Naive B cell (primary cell): ENCODE results near the gene OGDH. TPM values are rescaled to one million over a fixed set of nuclear protein-coding genes. Genes with fewer than 3 reads are reported as not detected.
"Not testable (repeated sequence)": the region's sequence is repeated elsewhere in the genome, so short reads cannot be mapped to it uniquely, and the experiment has no call there.

Experiments
- ATAC-seq, 2 donors: fragments of 150-1000 bp; cut with Tn5 transposase; 2 replicates each; pipeline ENCODE4 v1.10.0; 2021; ENCODE audit warnings: low read depth in 2 of 2, mild to moderate bottlenecking in 2 of 2, moderate library complexity in 2 of 2
- DNase-seq: peaks from one replicate; pipeline ENCODE4 v3.0.0; 2022
- H3K27ac Mint-ChIP-seq, 6 donors: one replicate each; pipeline ENCODE4 v1.8.0; 2020 to 2022; ENCODE audit warnings: mild to moderate bottlenecking in 6 of 6, mixed read lengths in 6 of 6, moderate library complexity in 5 of 6, inconsistent platforms in 2 of 6
- H3K27me3 Mint-ChIP-seq, 3 donors: one replicate each; pipeline ENCODE4 v1.8.0; 2021 to 2022; ENCODE audit warnings: mixed read lengths in 3 of 3, mild to moderate bottlenecking in 1 of 3
- H3K36me3 Mint-ChIP-seq, 2 donors: one replicate each; pipeline ENCODE4 v1.8.0; 2020 to 2022; ENCODE audit warnings: mixed read lengths in 2 of 2, inconsistent platforms in 1 of 2, mild to moderate bottlenecking in 1 of 2
- H3K4me1 Mint-ChIP-seq, 3 donors: one replicate each; pipeline ENCODE4 v1.8.0; 2020 to 2022; ENCODE audit warnings: mixed read lengths in 3 of 3, inconsistent platforms in 1 of 3, mild to moderate bottlenecking in 1 of 3, moderate library complexity in 1 of 3
- H3K4me3 Mint-ChIP-seq, 8 donors: one replicate each; pipeline ENCODE4 v1.8.0; 2020 to 2022; ENCODE audit warnings: mild to moderate bottlenecking in 8 of 8, mixed read lengths in 8 of 8, moderate library complexity in 8 of 8, inconsistent platforms in 2 of 8
- H3K9me3 Mint-ChIP-seq, 7 donors: one replicate each; pipeline ENCODE4 v1.8.0; 2020 to 2022; ENCODE audit warnings: mixed read lengths in 7 of 7, mild to moderate bottlenecking in 5 of 7, inconsistent platforms in 2 of 7, moderate library complexity in 1 of 7
- polyA plus RNA-seq, 6 donors: library from polyadenylated mRNA; unstranded; fragments of 300-500 nt; fragmentation: Illumina TruSeq; gene quantifications; one replicate each; pipeline ENCODE4 v1.2.3, GENCODE V29; 2021; ENCODE audit warnings: low read depth in 6 of 6

OGDH gene
- polyA plus RNA-seq, 6 donors from 2014 or later: 9.5 to 21.6 (median 20.1) TPM

DNA sequence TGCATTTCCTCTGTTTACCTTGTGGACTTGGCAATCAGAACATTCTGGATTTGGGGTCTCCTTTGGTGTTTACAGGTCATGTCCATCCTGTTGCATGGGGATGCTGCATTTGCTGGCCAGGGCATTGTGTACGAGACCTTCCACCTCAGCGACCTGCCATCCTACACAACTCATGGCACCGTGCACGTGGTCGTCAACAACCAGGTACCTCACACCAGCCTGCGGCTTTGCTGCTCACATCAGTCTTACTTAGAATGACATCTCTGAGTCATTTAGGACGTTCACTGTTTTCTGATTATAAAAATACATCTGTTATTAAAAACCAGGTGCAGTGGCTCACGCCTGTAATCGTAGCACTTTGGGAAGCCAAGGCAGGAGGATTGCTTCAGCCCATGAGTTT lies 75.2 kb downstream of the OGDH start:
- DNase-seq (no peak), ATAC-seq (no peak)
- no peak overlapping the region for H3K4me3 Mint-ChIP-seq
- peaks cover 11 to 21% of the 10 kb centered on the region in 2 donors for H3K36me3 Mint-ChIP-seq
- H3K27ac Mint-ChIP-seq: peak overlapping the region in 1 of 6 donors; percentile 76
- H3K27me3 Mint-ChIP-seq: no peaks in the 10 kb centered on the region
- H3K4me1 Mint-ChIP-seq: no peaks in the 10 kb centered on the region
- H3K9me3 Mint-ChIP-seq: no peaks in the 10 kb centered on the region

DNA sequence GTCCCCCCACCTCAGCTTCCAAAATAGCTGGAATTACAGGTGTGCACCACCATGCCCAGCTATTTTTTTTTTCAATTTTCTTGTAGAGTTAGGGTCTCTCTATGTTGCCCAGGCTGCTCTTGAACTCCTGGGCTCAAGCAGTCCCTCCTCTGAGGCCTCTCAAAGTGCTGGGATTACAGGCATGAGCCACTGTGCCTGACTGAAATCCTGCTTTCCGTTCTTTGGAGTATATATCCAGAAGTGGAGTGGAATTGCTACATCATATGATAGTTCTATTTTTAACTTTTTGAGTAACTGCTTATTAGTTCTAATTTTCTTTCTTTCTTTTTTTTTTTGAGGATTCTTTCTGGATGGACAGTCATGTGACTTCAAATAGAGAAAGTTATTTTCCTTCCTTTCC lies 79.3 kb downstream of the OGDH start:
- Mint-ChIP-seq H3K9me3 (no peaks in the 10 kb centered on the region), H3K4me3 (no peak overlapping the region), H3K4me1 (no peaks in the 10 kb centered on the region), H3K27me3 (no peaks in the 10 kb centered on the region), H3K27ac (no peak overlapping the region), H3K36me3 (peaks cover 5 to 7% of the 10 kb centered on the region in 2 donors)
- ATAC-seq: no peak
- DNase-seq: no peak

GRCh38 chr7:44689427-44689826 lies 83.0 kb downstream of the OGDH start:
- DNase-seq (no peak), ATAC-seq (no peak)
- Mint-ChIP-seq H3K27ac (peak overlapping the region in 1 of 6 donors; percentile 39), H3K27me3 (no peaks in the 10 kb centered on the region), H3K36me3 (peaks cover 12 to 14% of the 10 kb centered on the region in 2 donors), H3K9me3 (no peaks in the 10 kb centered on the region), H3K4me1 (peaks cover 0 to under 1% (median 0%) of the 10 kb centered on the region in 3 donors), H3K4me3 (no peak overlapping the region)

GRCh38 chr7:44693641-44694313 lies 87.3 kb downstream of the OGDH start:
- peak overlapping the region in 1 of 8 donors; percentile 29 for H3K4me3 Mint-ChIP-seq
- H3K27me3 Mint-ChIP-seq: no peaks in the 10 kb centered on the region
- peaks cover 17 to 27% of the 10 kb centered on the region in 2 donors for H3K36me3 Mint-ChIP-seq
- H3K27ac Mint-ChIP-seq: peak overlapping the region in 3 of 6 donors; percentile 50 to 69 (median 65)
- no peak for DNase-seq
- no peak for ATAC-seq
- no peaks in the 10 kb centered on the region for H3K9me3 Mint-ChIP-seq
- H3K4me1 Mint-ChIP-seq: peaks cover 0 to 4% (median 0%) of the 10 kb centered on the region in 3 donors

DNA sequence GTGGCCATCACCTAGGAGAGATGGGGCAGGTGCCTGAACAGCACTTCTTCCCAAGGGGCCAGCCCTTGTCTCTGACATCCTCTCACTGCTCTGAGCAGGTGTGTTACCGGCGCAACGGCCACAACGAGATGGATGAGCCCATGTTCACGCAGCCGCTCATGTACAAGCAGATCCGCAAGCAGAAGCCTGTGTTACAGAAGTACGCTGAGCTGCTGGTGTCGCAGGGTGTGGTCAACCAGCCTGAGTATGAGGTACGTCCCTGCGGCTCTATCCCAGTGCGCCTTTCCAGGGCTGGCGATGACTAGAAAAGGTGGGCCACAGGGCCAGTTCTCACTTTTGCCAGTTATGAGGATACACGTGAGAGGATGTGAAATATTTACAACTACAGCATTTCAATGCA lies 87.9 kb downstream of the OGDH start:
- peak overlapping the region in 1 of 6 donors; percentile 50 for H3K27ac Mint-ChIP-seq
- H3K27me3 Mint-ChIP-seq: no peaks in the 10 kb centered on the region
- no peak overlapping the region for H3K4me3 Mint-ChIP-seq
- H3K36me3 Mint-ChIP-seq: peaks cover 17 to 26% of the 10 kb centered on the region in 2 donors
- H3K9me3 Mint-ChIP-seq: no peaks in the 10 kb centered on the region
- peaks cover 0 to 4% (median 0%) of the 10 kb centered on the region in 3 donors for H3K4me1 Mint-ChIP-seq
- DNase-seq (no peak), ATAC-seq (no peak)

GRCh38 chr7:44694766-44695165 lies 88.3 kb downstream of the OGDH start:
- ATAC-seq (no peak), DNase-seq (no peak)
- H3K27ac Mint-ChIP-seq: peak overlapping the region in 1 of 6 donors; percentile 82
- no peaks in the 10 kb centered on the region for H3K27me3 Mint-ChIP-seq
- H3K9me3 Mint-ChIP-seq: peaks cover 0 to 3% (median 0%) of the 10 kb centered on the region in 7 donors
- H3K36me3 Mint-ChIP-seq: peaks cover 17 to 24% of the 10 kb centered on the region in 2 donors
- no peak overlapping the region for H3K4me3 Mint-ChIP-seq
- H3K4me1 Mint-ChIP-seq: peaks cover 0 to 4% (median 0%) of the 10 kb centered on the region in 3 donors

DNA sequence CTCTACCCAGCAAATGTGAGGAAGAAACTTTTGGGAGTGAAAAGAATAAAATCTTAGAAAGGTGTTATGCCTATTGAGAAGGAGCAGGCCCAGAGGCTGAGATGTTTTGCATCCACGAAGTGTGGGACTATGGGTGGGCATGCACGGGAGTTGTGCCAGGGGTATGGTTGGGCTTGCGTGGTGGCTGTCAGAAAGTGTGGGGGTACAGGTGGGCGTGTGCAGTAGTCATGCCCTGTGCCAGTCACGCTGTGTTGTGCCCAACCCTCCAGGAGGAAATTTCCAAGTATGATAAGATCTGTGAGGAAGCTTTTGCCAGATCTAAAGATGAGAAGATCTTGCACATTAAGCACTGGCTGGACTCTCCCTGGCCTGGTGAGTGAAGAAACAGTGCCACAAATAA lies 89.3 kb downstream of the OGDH start:
- H3K27ac Mint-ChIP-seq: no peak overlapping the region
- H3K36me3 Mint-ChIP-seq: peaks cover 17 to 32% of the 10 kb centered on the region in 2 donors
- peaks cover 0 to 3% (median 0%) of the 10 kb centered on the region in 7 donors for H3K9me3 Mint-ChIP-seq
- no peak for DNase-seq
- ATAC-seq: no peak
- H3K4me1 Mint-ChIP-seq: peaks cover 0 to 7% (median 0%) of the 10 kb centered on the region in 3 donors
- H3K4me3 Mint-ChIP-seq: no peak overlapping the region
- H3K27me3 Mint-ChIP-seq: no peaks in the 10 kb centered on the region

GRCh38 chr7:44696728-44697127 lies 90.3 kb downstream of the OGDH start:
- no peak for ATAC-seq
- no peak for DNase-seq
- peaks cover 17 to 33% of the 10 kb centered on the region in 2 donors for H3K36me3 Mint-ChIP-seq
- no peaks in the 10 kb centered on the region for H3K27me3 Mint-ChIP-seq
- H3K4me1 Mint-ChIP-seq: peaks cover 0 to 7% (median 0%) of the 10 kb centered on the region in 3 donors
- no peak overlapping the region for H3K27ac Mint-ChIP-seq
- H3K4me3 Mint-ChIP-seq: no peak overlapping the region
- peaks cover 0 to 3% (median 0%) of the 10 kb centered on the region in 7 donors for H3K9me3 Mint-ChIP-seq

DNA sequence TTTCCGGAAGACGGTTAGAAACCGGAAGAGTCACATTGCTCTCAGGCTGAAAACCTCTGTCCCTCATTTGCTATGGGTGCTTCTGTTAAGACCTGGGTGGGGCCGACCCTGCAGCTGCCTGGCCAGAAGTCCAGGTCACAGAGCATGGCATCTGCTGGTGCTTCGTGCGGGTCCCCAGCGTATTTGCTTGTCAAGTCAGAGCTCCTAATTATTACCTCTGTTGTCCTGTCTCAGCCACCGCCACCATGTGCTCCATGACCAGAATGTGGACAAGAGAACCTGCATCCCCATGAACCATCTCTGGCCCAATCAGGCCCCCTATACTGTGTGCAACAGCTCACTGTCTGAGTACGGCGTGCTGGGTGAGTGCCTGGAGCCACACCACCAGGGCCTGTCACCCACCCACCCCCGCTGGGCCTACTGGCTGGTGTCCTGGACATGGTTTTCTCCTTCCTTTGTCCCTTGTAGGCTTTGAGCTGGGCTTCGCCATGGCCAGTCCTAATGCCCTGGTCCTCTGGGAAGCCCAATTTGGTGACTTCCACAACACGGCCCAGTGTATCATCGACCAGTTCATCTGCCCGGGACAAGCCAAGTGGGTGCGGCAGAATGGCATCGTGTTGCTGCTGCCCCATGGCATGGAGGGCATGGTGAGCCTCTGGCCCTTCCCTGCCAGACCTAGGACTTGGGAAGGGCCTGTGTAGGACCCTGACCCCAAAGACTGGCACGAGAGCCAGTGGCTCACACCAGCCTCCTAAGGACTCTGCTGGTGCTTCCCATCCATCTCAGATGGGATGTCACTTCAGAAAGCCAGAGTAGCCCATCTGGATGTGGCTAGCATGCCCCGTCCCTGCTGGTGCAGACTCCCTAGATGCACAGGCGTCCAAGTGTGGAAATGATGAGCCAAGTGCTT lies 91.0 kb downstream of the OGDH start:
- peak overlapping the region in 1 of 6 donors; percentile 33 for H3K27ac Mint-ChIP-seq
- no peak overlapping the region for H3K4me3 Mint-ChIP-seq
- no peaks in the 10 kb centered on the region for H3K27me3 Mint-ChIP-seq
- no peak for ATAC-seq
- peaks cover 0 to 7% (median 0%) of the 10 kb centered on the region in 3 donors for H3K4me1 Mint-ChIP-seq
- DNase-seq: no peak
- H3K36me3 Mint-ChIP-seq: peaks cover 11 to 33% of the 10 kb centered on the region in 2 donors
- H3K9me3 Mint-ChIP-seq: peaks cover 0 to 3% (median 0%) of the 10 kb centered on the region in 7 donors

DNA sequence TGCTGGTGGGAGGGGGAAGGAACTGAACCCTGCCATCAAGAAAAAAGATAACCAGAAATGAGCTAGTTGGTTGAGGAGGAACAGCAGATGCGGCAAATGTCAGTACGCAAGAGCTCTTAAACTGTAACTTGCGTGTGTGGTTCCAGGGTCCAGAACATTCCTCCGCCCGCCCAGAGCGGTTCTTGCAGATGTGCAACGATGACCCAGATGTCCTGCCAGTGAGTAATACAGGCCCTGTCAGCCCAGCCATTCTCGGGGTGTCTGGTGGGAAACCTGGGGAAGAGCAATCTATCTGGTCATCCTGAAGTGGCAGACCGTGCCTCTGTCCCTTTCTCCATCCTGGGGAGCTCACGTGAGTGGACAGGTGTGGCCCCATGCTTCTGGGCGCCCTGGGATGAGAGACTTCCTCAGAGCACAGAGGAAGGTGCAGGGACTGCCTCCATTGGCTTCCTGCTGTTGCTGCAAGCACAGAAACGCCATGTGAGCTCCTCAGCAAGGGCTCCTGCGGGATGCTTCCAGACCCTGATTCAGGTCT lies 91.7 kb downstream of the OGDH start:
- ATAC-seq: no peak
- no peak for DNase-seq
- Mint-ChIP-seq H3K36me3 (peaks cover 11 to 33% of the 10 kb centered on the region in 2 donors), H3K4me3 (no peak overlapping the region), H3K9me3 (peaks cover 0 to 3% (median 0%) of the 10 kb centered on the region in 7 donors), H3K27ac (peak overlapping the region in 1 of 6 donors; percentile 82), H3K27me3 (no peaks in the 10 kb centered on the region), H3K4me1 (peaks cover 0 to 7% (median 0%) of the 10 kb centered on the region in 3 donors)

DNA sequence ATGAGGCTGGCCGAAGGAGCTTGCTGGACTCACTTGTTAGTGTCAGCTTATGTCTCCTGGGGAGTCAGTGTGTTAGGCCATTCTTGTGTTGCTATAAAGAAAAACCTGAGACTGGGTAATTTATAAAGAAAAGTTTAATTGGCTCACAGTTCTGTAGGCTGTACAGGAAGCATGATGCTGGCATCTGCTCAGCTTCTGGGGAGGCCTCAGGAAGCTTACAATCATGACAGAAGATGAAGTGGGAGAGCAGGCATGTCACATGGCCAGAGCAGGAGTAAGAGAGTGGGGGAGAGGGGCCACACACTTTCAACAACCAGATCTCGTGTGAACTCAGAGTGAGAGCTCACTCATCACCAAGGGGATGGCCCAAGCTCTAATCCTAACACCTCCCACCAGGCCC lies 93.2 kb downstream of the OGDH start:
- not testable (repeated sequence) for DNase-seq

DNA sequence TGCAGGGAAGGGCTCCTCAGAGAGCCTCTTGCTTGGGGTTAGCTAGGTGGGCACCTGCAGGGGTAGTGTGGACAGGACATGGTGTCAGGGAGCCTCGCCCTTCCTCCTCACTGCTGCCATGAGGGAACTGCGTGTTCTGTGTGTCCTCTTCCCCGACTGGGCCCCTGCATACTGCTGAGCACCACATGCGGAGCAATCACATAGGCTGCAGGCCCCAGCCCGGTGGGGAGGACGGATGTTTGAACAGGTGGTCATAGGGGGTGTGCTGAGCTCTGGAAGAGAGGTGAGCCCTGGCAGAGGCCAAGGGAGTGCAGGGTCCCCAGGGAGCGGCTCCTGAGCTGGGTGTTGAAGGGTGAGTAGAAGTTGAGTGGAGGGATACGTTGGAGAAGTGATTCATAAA lies 93.9 kb downstream of the OGDH start:
- peaks cover 0 to 3% (median 0%) of the 10 kb centered on the region in 3 donors for H3K4me1 Mint-ChIP-seq
- H3K27me3 Mint-ChIP-seq: no peaks in the 10 kb centered on the region
- DNase-seq (no peak), ATAC-seq (no peak)
- peaks cover 0 to 3% (median 0%) of the 10 kb centered on the region in 7 donors for H3K9me3 Mint-ChIP-seq
- peak overlapping the region in 1 of 8 donors; percentile 72 for H3K4me3 Mint-ChIP-seq
- peak overlapping the region in 3 of 6 donors; percentile 6 to 82 (median 74) for H3K27ac Mint-ChIP-seq
- H3K36me3 Mint-ChIP-seq: peaks cover 5 to 22% of the 10 kb centered on the region in 2 donors

More for the DNA sequence above, 93.2 kb downstream of the OGDH start:
- not testable (repeated sequence) for H3K9me3 Mint-ChIP-seq, H3K4me1 Mint-ChIP-seq, ATAC-seq, H3K4me3 Mint-ChIP-seq, H3K27me3 Mint-ChIP-seq
- Mint-ChIP-seq H3K27ac (peak overlapping the region in 2 of 6 donors; percentile 38 to 49), H3K36me3 (peaks cover 5 to 24% of the 10 kb centered on the region in 2 donors)

DNA sequence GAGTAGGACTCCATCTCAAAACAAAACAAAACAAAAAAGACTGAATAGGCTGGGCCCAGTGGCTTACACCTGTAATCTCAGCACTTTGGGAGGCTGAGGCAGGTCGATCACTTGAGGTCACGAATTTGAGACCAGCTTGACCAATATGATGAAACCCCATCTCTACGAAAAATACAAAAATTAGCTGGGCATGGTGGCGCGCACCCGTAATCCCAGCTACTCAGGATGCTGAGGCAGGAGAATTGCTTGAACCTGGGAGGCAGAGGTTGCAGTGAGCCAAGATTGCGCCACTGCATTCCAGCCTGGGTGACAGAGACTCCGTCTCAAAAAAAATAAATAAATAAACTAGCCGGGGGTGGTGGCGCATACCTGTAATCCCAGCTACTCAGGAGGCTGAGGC lies 97.0 kb downstream of the OGDH start:
- not testable (repeated sequence) for H3K4me1 Mint-ChIP-seq, H3K9me3 Mint-ChIP-seq, H3K27me3 Mint-ChIP-seq, ATAC-seq, DNase-seq
- peak overlapping the region in 1 of 8 donors; percentile 29 for H3K4me3 Mint-ChIP-seq
- peak overlapping the region in 2 of 6 donors; percentile 22 to 60 for H3K27ac Mint-ChIP-seq
- peaks cover 0 to 13% of the 10 kb centered on the region in 2 donors for H3K36me3 Mint-ChIP-seq
